ENCODE results near the gene MYT1. TPM values are rescaled to one million over a fixed set of nuclear protein-coding genes. Genes with fewer than 3 reads are reported as not detected.
A peak's percentile ranks its signal among the peaks of the same experiment; 100 is the strongest.

Gene MYT1
- total and polyA plus RNA-seq, 2 of the 13 experiments (the other 11 are each of a cell fraction or from before 2014, with no cell fraction given): 0.58 to 2.5 TPM

DNA sequence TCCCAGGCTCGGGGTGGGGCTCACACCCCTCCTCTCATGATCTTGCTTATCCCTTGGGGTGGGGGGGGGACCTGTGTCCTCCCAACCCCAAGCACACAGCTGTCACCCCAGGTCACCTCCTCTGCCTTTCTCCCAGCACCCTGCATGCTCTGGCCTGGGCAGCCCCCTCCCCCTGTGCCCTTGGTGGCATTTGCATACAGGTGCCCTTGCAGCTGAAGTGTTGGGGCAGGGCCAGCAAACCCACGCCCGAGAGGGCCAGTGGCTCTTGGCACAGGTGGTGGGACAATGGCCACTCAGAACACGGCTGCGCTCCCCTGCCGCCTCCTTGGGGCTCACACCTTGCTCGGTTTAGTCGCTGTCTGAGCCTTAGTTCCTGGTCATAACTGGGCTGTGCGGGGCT lies 11.3 kb upstream of the MYT1 start:
- peaks cover 17 to 50% of the 10 kb centered on the region in 2 experiments for H3K27me3 ChIP-seq (ENCODE audit: control insufficient read depth in 1 of 2, insufficient read depth in 2 of 2, low read length in 2 of 2)
- WGBS (ENCODE audit: low lambda C conversion rate): 66% methylated on average over 9 of the region's 9 CpGs
- H4K20me1 ChIP-seq (ENCODE audit: insufficient read depth, low read length): no peaks in the 10 kb centered on the region
- no peak overlapping the region for H3K4me2 ChIP-seq (ENCODE audit: low read depth, low read length)
- H3K4me3 ChIP-seq (replicated peaks in 1 of 3; ENCODE audit: insufficient read depth in 1 of 3, low read depth in 2 of 3, low read length in 3 of 3): no peak overlapping the region
- H3K36me3 ChIP-seq (replicated peaks in 1 of 2; ENCODE audit: control insufficient read depth in 1 of 2, insufficient read depth in 2 of 2, low read length in 2 of 2): no peaks in the 10 kb centered on the region
- H3K4me1 ChIP-seq (ENCODE audit: insufficient read depth, low read length): peaks cover 33% of the 10 kb centered on the region; the same call in 1 of the 2 replicates
- ATAC-seq: no peak
- POLR2A ChIA-PET: no interaction called here
- H3K9ac ChIP-seq (ENCODE audit: insufficient read depth, low read depth, low read length): no peak overlapping the region
- FAIRE-seq: no peak
- H2AFZ ChIP-seq (ENCODE audit: low read length): no peak overlapping the region
- no peak for TF ChIP-seq TP53 (CRISPR knock-in tag; conservative IDR thresholded peaks at IDR 0.05)
- no peak for TF ChIP-seq FOXO1 (CRISPR knock-in tag; IDR thresholded peaks at IDR 0.05)
- TF ChIP-seq MXI1 (IDR thresholded peaks at IDR 0.05; ENCODE audit: borderline replicate concordance, low read depth, low read length): no peak
- TF ChIP-seq KLF15 (CRISPR knock-in tag; IDR thresholded peaks at IDR 0.05; ENCODE audit: borderline replicate concordance): no peak
- TF ChIP-seq PRMT3 (CRISPR knock-in tag; IDR thresholded peaks at IDR 0.05; ENCODE audit: borderline replicate concordance, low read depth): no peak
- TF ChIP-seq, protein P1, sequence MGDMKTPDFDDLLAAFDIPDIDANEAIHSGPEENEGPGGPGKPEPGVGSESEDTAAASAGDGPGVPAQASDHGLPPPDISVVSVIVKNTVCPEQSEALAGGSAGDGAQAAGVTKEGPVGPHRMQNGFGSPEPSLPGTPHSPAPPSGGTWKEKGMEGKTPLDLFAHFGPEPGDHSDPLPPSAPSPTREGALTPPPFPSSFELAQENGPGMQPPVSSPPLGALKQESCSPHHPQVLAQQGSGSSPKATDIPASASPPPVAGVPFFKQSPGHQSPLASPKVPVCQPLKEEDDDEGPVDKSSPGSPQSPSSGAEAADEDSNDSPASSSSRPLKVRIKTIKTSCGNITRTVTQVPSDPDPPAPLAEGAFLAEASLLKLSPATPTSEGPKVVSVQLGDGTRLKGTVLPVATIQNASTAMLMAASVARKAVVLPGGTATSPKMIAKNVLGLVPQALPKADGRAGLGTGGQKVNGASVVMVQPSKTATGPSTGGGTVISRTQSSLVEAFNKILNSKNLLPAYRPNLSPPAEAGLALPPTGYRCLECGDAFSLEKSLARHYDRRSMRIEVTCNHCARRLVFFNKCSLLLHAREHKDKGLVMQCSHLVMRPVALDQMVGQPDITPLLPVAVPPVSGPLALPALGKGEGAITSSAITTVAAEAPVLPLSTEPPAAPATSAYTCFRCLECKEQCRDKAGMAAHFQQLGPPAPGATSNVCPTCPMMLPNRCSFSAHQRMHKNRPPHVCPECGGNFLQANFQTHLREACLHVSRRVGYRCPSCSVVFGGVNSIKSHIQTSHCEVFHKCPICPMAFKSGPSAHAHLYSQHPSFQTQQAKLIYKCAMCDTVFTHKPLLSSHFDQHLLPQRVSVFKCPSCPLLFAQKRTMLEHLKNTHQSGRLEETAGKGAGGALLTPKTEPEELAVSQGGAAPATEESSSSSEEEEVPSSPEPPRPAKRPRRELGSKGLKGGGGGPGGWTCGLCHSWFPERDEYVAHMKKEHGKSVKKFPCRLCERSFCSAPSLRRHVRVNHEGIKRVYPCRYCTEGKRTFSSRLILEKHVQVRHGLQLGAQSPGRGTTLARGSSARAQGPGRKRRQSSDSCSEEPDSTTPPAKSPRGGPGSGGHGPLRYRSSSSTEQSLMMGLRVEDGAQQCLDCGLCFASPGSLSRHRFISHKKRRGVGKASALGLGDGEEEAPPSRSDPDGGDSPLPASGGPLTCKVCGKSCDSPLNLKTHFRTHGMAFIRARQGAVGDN (CRISPR knock-in tag; IDR thresholded peaks at IDR 0.05): peak; percentile 5; the same call in 1 of the 2 replicates
- H3K27ac ChIP-seq (ENCODE audit: extremely low read length, insufficient read depth, low read length): no peak overlapping the region
- CTCF ChIA-PET (ENCODE audit: low intra/inter-chr PET ratio, low total read pairs): no interaction called here
- H3K9me3 ChIP-seq (ENCODE audit: low read length): no peaks in the 10 kb centered on the region
- intact Hi-C loops (cut with micrococcal nuclease; ENCODE audit: unreplicated experiment): no loop called here
- BruUV-seq (replicated peaks): no TSS peak
- no peak for DNase-seq (ENCODE audit: low spot score)
- in situ Hi-C loops (cut with HindIII; ENCODE audit: extremely low pct_ligation_motif_present, low pct_unique_long_range_greater_than_20kb): no loop called here
- H3K79me2 ChIP-seq (ENCODE audit: insufficient read depth, low read length): no peaks in the 10 kb centered on the region

Data from HepG2 (cell line).